ENCODE results near the gene LIMS1. TPM values are rescaled to one million over a fixed set of nuclear protein-coding genes. Genes with fewer than 3 reads are reported as not detected.
A peak's percentile ranks its signal among the peaks of the same experiment; 100 is the strongest.

LIMS1 gene
- total and polyA plus RNA-seq, 2 experiments from 2014 or later, result 82.0 to 122 TPM

GRCh38 chr2:108587621-108588020, 53.4 kb downstream of the LIMS1 start:
- H3K4me2 ChIP-seq (ENCODE audit: unreplicated experiment), result peak overlapping the region; percentile 55
- H3F3A ChIP-seq (ENCODE audit: insufficient read depth), result peaks cover 38% of the 10 kb centered on the region
- in situ Hi-C loops (cut with MboI), result no loop called here
- H2AFZ ChIP-seq, result no peak overlapping the region
- TF ChIP-seq EZH2 (IDR thresholded peaks at IDR 0.05; ENCODE audit: insufficient read depth, poor library complexity, severe bottlenecking) (no peak), EZH2phosphoT487 (IDR thresholded peaks at IDR 0.05; ENCODE audit: insufficient read depth, low read depth) (no peak)
- H3K9ac ChIP-seq, result peak overlapping the region; percentile 26; the same call in 1 of the 2 replicates
- H4K20me1 ChIP-seq (ENCODE audit: insufficient read depth), result no peaks in the 10 kb centered on the region
- H3K36me3 ChIP-seq (ENCODE audit: low read depth), result no peaks in the 10 kb centered on the region
- peaks cover 99% of the 10 kb centered on the region for H3K79me2 ChIP-seq (ENCODE audit: insufficient read depth)
- no peaks in the 10 kb centered on the region for H3K27me3 ChIP-seq (replicated peaks; ENCODE audit: insufficient read depth)
- peak overlapping the region; percentile 55 for H3K27ac ChIP-seq
- peaks cover 50% of the 10 kb centered on the region for H3K4me1 ChIP-seq (ENCODE audit: insufficient read depth)
- no peaks in the 10 kb centered on the region for H3K9me3 ChIP-seq (ENCODE audit: low read depth)
- DNase-seq, result peak; percentile 93
- no peaks in the 10 kb centered on the region for H3K9me2 ChIP-seq (ENCODE audit: insufficient read depth)
- WGBS, 2 experiments (ENCODE audit: low coverage in 1 of 2, low lambda C conversion rate in 2 of 2, missing lambda C conversion rate in 2 of 2), result 38 to 41% methylated on average over 6 of the region's 6 CpGs
- H3K4me3 ChIP-seq, result no peak overlapping the region

- Histone ChIP-seq H3K4me1 (ENCODE audit: insufficient read depth) (peaks cover 56% of the 10 kb centered on the region), H3K4me3 (no peak overlapping the region), H3K9ac (peak overlapping the region; percentile 26; the same call in 1 of the 2 replicates), H3K27me3 (replicated peaks; ENCODE audit: insufficient read depth) (no peaks in the 10 kb centered on the region), H3K27ac (peak overlapping the region; percentile 55), H3F3A (ENCODE audit: insufficient read depth) (peaks cover 43% of the 10 kb centered on the region), H2AFZ (no peak overlapping the region), H3K9me2 (ENCODE audit: insufficient read depth) (no peaks in the 10 kb centered on the region), H3K79me2 (ENCODE audit: insufficient read depth) (peaks cover 99% of the 10 kb centered on the region), H3K36me3 (ENCODE audit: low read depth) (no peaks in the 10 kb centered on the region), H3K9me3 (ENCODE audit: low read depth) (no peaks in the 10 kb centered on the region), H4K20me1 (ENCODE audit: insufficient read depth) (no peaks in the 10 kb centered on the region), H3K4me2 (ENCODE audit: unreplicated experiment) (peak overlapping the region; percentile 55)
- 56 to 60% methylated on average over 3 of the region's 3 CpGs for WGBS, 2 experiments (ENCODE audit: low coverage in 1 of 2, low lambda C conversion rate in 2 of 2, missing lambda C conversion rate in 2 of 2)
- TF ChIP-seq EZH2phosphoT487 (IDR thresholded peaks at IDR 0.05; ENCODE audit: insufficient read depth, low read depth) (no peak), EZH2 (IDR thresholded peaks at IDR 0.05; ENCODE audit: insufficient read depth, poor library complexity, severe bottlenecking) (no peak)
- DNase-seq, result peak; percentile 27
- in situ Hi-C loops (cut with MboI), result no loop called here
Observed at GRCh38 chr2:108588070-108588668, 53.9 kb downstream of the LIMS1 start.

GRCh38 chr2:108589372-108589771, 55.1 kb downstream of the LIMS1 start:
- Histone ChIP-seq H3K27me3 (replicated peaks; ENCODE audit: insufficient read depth) (no peaks in the 10 kb centered on the region), H3K4me1 (ENCODE audit: insufficient read depth) (peaks cover 66% of the 10 kb centered on the region), H4K20me1 (ENCODE audit: insufficient read depth) (no peaks in the 10 kb centered on the region), H3K9ac (no peak overlapping the region), H3F3A (ENCODE audit: insufficient read depth) (peaks cover 55% of the 10 kb centered on the region), H3K27ac (no peak overlapping the region), H3K9me2 (ENCODE audit: insufficient read depth) (no peaks in the 10 kb centered on the region), H3K79me2 (ENCODE audit: insufficient read depth) (peaks cover 87% of the 10 kb centered on the region), H3K36me3 (ENCODE audit: low read depth) (no peaks in the 10 kb centered on the region), H3K4me3 (no peak overlapping the region), H3K4me2 (ENCODE audit: unreplicated experiment) (peak overlapping the region; percentile 55), H2AFZ (no peak overlapping the region), H3K9me3 (ENCODE audit: low read depth) (no peaks in the 10 kb centered on the region)
- in situ Hi-C loops (cut with MboI), result no loop called here
- TF ChIP-seq EZH2 (IDR thresholded peaks at IDR 0.05; ENCODE audit: insufficient read depth, poor library complexity, severe bottlenecking) (no peak), EZH2phosphoT487 (IDR thresholded peaks at IDR 0.05; ENCODE audit: insufficient read depth, low read depth) (no peak)
- DNase-seq, result no peak

- in situ Hi-C loops (cut with MboI), result no loop called here
- Histone ChIP-seq H3F3A (ENCODE audit: insufficient read depth) (peaks cover 59% of the 10 kb centered on the region), H3K4me2 (ENCODE audit: unreplicated experiment) (no peak overlapping the region), H3K27me3 (replicated peaks; ENCODE audit: insufficient read depth) (no peaks in the 10 kb centered on the region), H3K9ac (no peak overlapping the region), H4K20me1 (ENCODE audit: insufficient read depth) (no peaks in the 10 kb centered on the region), H3K79me2 (ENCODE audit: insufficient read depth) (peaks cover 83% of the 10 kb centered on the region), H3K36me3 (ENCODE audit: low read depth) (no peaks in the 10 kb centered on the region), H3K4me3 (no peak overlapping the region), H3K4me1 (ENCODE audit: insufficient read depth) (peaks cover 70% of the 10 kb centered on the region), H3K9me3 (ENCODE audit: low read depth) (no peaks in the 10 kb centered on the region), H2AFZ (no peak overlapping the region), H3K27ac (no peak overlapping the region), H3K9me2 (ENCODE audit: insufficient read depth) (no peaks in the 10 kb centered on the region)
- DNase-seq, result no peak
- WGBS, 2 experiments (ENCODE audit: low coverage in 1 of 2, low lambda C conversion rate in 2 of 2, missing lambda C conversion rate in 2 of 2), result 96 to 99% methylated on average over 2 of the region's 2 CpGs
- TF ChIP-seq EZH2phosphoT487 (IDR thresholded peaks at IDR 0.05; ENCODE audit: insufficient read depth, low read depth) (no peak), EZH2 (IDR thresholded peaks at IDR 0.05; ENCODE audit: insufficient read depth, poor library complexity, severe bottlenecking) (no peak)
Observed at GRCh38 chr2:108589781-108590180, 55.5 kb downstream of the LIMS1 start.

Data from GM23248 (cell line).